ENCODE measurements around the gene OVOL3. TPM values are rescaled to one million over a fixed set of nuclear protein-coding genes. Genes with fewer than 3 reads are reported as not detected.

OVOL3 gene
- total RNA-seq, 1 donor from 2014 or later = not detected

Other genes starting within 250 kb of the OVOL3 start
- gene APLP1, start 242.6 kb upstream of the OVOL3 start, total RNA-seq = 1.8 TPM in 2 replicates
- gene NFKBID, start 210.6 kb upstream of the OVOL3 start, total RNA-seq = 1.4 and 2.8 TPM in 2 replicates
- 0.38 and 0.39 TPM in 2 replicates for gene HCST, start 208.6 kb upstream of the OVOL3 start, total RNA-seq
- gene TYROBP, start 202.8 kb upstream of the OVOL3 start, total RNA-seq = not detected in 2 replicates
- gene LRFN3, start 174.8 kb upstream of the OVOL3 start, total RNA-seq = 0.77 and 2.9 TPM in 2 replicates
- gene SDHAF1, start 116.0 kb upstream of the OVOL3 start, total RNA-seq = 7.2 and 14.0 TPM in 2 replicates
- gene SYNE4, start 102.3 kb upstream of the OVOL3 start, total RNA-seq = under 0.01 TPM in 1 of 2 replicates, not detected in the other
- 5.5 and 8.7 TPM in 2 replicates for gene ALKBH6, start 96.9 kb upstream of the OVOL3 start, total RNA-seq
- gene CLIP3, start 78.3 kb upstream of the OVOL3 start, total RNA-seq = 1.3 and 6.1 TPM in 2 replicates
- gene THAP8, start 56.9 kb upstream of the OVOL3 start, total RNA-seq = 0.77 and 1.1 TPM in 2 replicates
- 1.8 and 2.7 TPM in 2 replicates for gene WDR62, start 56.2 kb upstream of the OVOL3 start, total RNA-seq
- gene POLR2I, start 3.7 kb downstream of the OVOL3 start, total RNA-seq = 108 and 117 TPM in 2 replicates
- 163 and 164 TPM in 2 replicates for gene TBCB, start 4.3 kb downstream of the OVOL3 start, total RNA-seq
- 383 and 452 TPM in 2 replicates for gene CAPNS1, start 28.9 kb downstream of the OVOL3 start, total RNA-seq
- gene COX7A1, start 41.3 kb downstream of the OVOL3 start, total RNA-seq = 32.7 and 77.4 TPM in 2 replicates
- 2.2 and 3.3 TPM in 2 replicates for gene ZNF565, start 103.5 kb downstream of the OVOL3 start, total RNA-seq
- 49.2 and 60.7 TPM in 2 replicates for gene ZNF146, start 104.0 kb downstream of the OVOL3 start, total RNA-seq